Measurements from ENCODE around the gene FBXO42. TPM values are rescaled to one million over a fixed set of nuclear protein-coding genes. Genes with fewer than 3 reads are reported as not detected.

The FBXO42 gene
- total and polyA plus RNA-seq, 2 experiments from 2014 or later, result 6.0 to 20.7 TPM

DNA sequence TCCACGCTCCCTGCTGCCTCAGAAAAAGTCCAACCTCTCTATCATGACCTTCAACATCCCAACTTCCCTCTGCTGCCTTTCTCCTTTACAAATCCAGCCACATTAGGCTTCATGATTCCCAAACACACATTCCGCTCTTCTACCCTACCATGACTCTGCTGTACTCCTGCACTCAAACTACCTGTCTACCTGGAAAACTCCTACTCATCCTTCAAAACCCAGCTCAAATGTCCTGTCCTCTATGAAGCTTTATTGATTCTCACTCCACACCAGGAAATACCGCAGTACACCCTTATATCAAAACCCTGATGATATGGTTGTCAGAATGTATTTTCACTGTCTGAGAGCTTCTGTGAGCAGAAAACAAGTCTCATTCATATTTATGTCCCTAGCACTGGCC is 148.7 kb downstream of the FBXO42 start:
- Mint-ChIP-seq H3K9me3 (no peaks in the 10 kb centered on the region), H3K4me1 (peaks cover 15% of the 10 kb centered on the region), H3K36me3 (ENCODE audit: low read depth) (peaks cover 46% of the 10 kb centered on the region), H3K27me3 (ENCODE audit: insufficient read depth, low read depth, poor library complexity) (peaks cover 13% of the 10 kb centered on the region), H3K27ac (no peak overlapping the region), H3K4me3 (no peak overlapping the region; the same call in 2 of the 3 replicates)
- Histone ChIP-seq H3K4me2 (no peak overlapping the region), H2AFZ (no peak overlapping the region), H3K4me3 (no peak overlapping the region), H3K9me2 (ENCODE audit: insufficient read depth) (no peaks in the 10 kb centered on the region), H3K27ac (ENCODE audit: low read depth) (no peak overlapping the region), H3K79me2 (replicated peaks; ENCODE audit: insufficient read depth) (no peaks in the 10 kb centered on the region), H3K27me3 (ENCODE audit: insufficient read depth) (no peaks in the 10 kb centered on the region), H4K20me1 (replicated peaks; ENCODE audit: insufficient read depth) (no peaks in the 10 kb centered on the region; the same call in 1 of the 2 replicates), H3K4me1 (ENCODE audit: insufficient read depth) (peaks cover 9% of the 10 kb centered on the region; the same call in 1 of the 2 replicates), H3K36me3 (ENCODE audit: insufficient read depth) (peaks cover 10% of the 10 kb centered on the region; the same call in 1 of the 2 replicates), H3F3A (replicated peaks; ENCODE audit: low read depth) (no peaks in the 10 kb centered on the region)
- ATAC-seq, result no peak
- no peak for DNase-seq (ENCODE audit: low spot score)
- TF ChIP-seq STAT1 (IDR thresholded peaks at IDR 0.05; ENCODE audit: unreplicated experiment) (no peak), CREB1 (CRISPR knock-in tag; IDR thresholded peaks at IDR 0.05; ENCODE audit: low read depth) (no peak), EZH2phosphoT487 (IDR thresholded peaks at IDR 0.05; ENCODE audit: unreplicated experiment) (no peak), EZH2 (IDR thresholded peaks at IDR 0.05; ENCODE audit: low read depth, unreplicated experiment) (no peak), POLR2AphosphoS5 (IDR thresholded peaks at IDR 0.05; ENCODE audit: low read depth) (no peak), JUNB (IDR thresholded peaks at IDR 0.05; ENCODE audit: unreplicated experiment) (no peak)

DNA sequence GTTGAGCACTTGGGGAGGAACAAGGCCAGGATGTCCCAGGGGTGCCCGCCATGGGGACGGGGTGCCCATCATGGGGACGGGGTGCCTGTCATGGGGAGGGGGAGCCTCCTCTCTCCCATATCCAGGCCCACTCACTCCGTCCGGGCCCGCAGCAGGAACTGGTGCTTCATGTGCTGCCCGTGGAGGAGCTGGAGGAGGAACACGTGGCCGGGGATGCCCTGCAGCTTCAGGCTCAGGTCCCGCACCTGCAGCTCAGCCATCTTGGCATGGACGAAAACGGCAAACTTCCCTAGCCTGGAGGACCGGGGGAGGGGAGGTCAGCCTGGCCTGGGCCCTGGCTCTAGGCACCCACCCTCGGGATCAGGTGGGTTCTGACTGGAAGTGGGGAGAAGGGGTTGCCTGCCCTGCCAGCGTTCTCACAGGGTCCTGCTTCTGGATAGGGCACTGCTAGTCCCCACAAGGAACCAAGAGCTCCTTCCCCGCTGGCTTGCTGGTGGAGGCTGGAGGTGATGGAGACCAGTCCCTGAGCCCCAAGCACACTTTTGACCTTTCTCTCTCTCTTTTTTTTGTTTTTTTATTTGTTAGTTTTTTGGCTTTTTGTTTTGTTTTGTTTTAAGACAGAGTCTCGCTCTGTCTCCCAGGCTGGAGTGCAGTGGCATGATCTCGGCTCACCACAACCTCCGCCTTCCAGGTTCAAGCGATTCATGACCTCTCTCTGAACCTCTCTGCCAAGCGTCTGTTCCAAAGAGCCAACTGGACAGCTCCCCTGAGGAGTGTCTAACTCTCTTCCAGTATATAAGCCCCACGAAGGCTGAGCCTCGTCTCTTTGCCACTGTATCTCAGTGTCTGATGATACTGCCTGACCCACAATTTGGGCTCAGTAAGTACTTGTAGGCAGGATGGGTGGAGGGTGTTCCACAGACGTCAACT is 149.7 kb downstream of the FBXO42 start:
- peaks cover 52% of the 10 kb centered on the region for H3K36me3 Mint-ChIP-seq (ENCODE audit: low read depth)
- ATAC-seq, result no peak
- H3K4me3 Mint-ChIP-seq, result no peak overlapping the region
- H4K20me1 ChIP-seq (replicated peaks; ENCODE audit: insufficient read depth), result no peaks in the 10 kb centered on the region; the same call in 1 of the 2 replicates
- H3K27ac Mint-ChIP-seq, result no peak overlapping the region
- no peak overlapping the region for H3K4me3 ChIP-seq
- peaks cover 7% of the 10 kb centered on the region for H3K4me1 Mint-ChIP-seq
- no peaks in the 10 kb centered on the region for H3K9me3 Mint-ChIP-seq
- no peaks in the 10 kb centered on the region for H3K27me3 ChIP-seq (ENCODE audit: insufficient read depth)
- TF ChIP-seq, protein P1, sequence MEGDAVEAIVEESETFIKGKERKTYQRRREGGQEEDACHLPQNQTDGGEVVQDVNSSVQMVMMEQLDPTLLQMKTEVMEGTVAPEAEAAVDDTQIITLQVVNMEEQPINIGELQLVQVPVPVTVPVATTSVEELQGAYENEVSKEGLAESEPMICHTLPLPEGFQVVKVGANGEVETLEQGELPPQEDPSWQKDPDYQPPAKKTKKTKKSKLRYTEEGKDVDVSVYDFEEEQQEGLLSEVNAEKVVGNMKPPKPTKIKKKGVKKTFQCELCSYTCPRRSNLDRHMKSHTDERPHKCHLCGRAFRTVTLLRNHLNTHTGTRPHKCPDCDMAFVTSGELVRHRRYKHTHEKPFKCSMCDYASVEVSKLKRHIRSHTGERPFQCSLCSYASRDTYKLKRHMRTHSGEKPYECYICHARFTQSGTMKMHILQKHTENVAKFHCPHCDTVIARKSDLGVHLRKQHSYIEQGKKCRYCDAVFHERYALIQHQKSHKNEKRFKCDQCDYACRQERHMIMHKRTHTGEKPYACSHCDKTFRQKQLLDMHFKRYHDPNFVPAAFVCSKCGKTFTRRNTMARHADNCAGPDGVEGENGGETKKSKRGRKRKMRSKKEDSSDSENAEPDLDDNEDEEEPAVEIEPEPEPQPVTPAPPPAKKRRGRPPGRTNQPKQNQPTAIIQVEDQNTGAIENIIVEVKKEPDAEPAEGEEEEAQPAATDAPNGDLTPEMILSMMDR (conservative IDR thresholded peaks at IDR 0.05; ENCODE audit: low read depth in 2 of 2), result no peak
- no peak for TF ChIP-seq NANOG (IDR thresholded peaks at IDR 0.05; ENCODE audit: borderline replicate concordance)
- no peak for TF ChIP-seq CREB1 (CRISPR knock-in tag; IDR thresholded peaks at IDR 0.05; ENCODE audit: low read depth)
- TF ChIP-seq EZH2phosphoT487 (IDR thresholded peaks at IDR 0.05; ENCODE audit: unreplicated experiment), result no peak
- TF ChIP-seq, protein P2, sequence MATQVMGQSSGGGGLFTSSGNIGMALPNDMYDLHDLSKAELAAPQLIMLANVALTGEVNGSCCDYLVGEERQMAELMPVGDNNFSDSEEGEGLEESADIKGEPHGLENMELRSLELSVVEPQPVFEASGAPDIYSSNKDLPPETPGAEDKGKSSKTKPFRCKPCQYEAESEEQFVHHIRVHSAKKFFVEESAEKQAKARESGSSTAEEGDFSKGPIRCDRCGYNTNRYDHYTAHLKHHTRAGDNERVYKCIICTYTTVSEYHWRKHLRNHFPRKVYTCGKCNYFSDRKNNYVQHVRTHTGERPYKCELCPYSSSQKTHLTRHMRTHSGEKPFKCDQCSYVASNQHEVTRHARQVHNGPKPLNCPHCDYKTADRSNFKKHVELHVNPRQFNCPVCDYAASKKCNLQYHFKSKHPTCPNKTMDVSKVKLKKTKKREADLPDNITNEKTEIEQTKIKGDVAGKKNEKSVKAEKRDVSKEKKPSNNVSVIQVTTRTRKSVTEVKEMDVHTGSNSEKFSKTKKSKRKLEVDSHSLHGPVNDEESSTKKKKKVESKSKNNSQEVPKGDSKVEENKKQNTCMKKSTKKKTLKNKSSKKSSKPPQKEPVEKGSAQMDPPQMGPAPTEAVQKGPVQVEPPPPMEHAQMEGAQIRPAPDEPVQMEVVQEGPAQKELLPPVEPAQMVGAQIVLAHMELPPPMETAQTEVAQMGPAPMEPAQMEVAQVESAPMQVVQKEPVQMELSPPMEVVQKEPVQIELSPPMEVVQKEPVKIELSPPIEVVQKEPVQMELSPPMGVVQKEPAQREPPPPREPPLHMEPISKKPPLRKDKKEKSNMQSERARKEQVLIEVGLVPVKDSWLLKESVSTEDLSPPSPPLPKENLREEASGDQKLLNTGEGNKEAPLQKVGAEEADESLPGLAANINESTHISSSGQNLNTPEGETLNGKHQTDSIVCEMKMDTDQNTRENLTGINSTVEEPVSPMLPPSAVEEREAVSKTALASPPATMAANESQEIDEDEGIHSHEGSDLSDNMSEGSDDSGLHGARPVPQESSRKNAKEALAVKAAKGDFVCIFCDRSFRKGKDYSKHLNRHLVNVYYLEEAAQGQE (IDR thresholded peaks at IDR 0.05; ENCODE audit: unreplicated experiment), result no peak
- no peak for TF ChIP-seq ZNF331 (CRISPR knock-in tag; IDR thresholded peaks at IDR 0.05; ENCODE audit: low read depth)
- H3K4me1 ChIP-seq (ENCODE audit: insufficient read depth), result no peaks in the 10 kb centered on the region; the same call in 1 of the 2 replicates
- H2AFZ ChIP-seq, result no peak overlapping the region
- H3K4me2 ChIP-seq, result no peak overlapping the region
- H3K27ac ChIP-seq (ENCODE audit: low read depth), result no peak overlapping the region
- no peaks in the 10 kb centered on the region for H3K9me2 ChIP-seq (ENCODE audit: insufficient read depth)
- peaks cover 13% of the 10 kb centered on the region for H3K27me3 Mint-ChIP-seq (ENCODE audit: insufficient read depth, low read depth, poor library complexity)
- no peaks in the 10 kb centered on the region for H3F3A ChIP-seq (replicated peaks; ENCODE audit: low read depth)
- peaks cover 10% of the 10 kb centered on the region; the same call in 1 of the 2 replicates for H3K36me3 ChIP-seq (ENCODE audit: insufficient read depth)
- H3K79me2 ChIP-seq (replicated peaks; ENCODE audit: insufficient read depth), result no peaks in the 10 kb centered on the region
- DNase-seq (ENCODE audit: low spot score), result no peak
